GM18867 (cell line): ENCODE measurements around the gene TLE5.
"Not testable (repeated sequence)": the region's sequence is repeated elsewhere in the genome, so short reads cannot be mapped to it uniquely, and the experiment has no call there.

ENCODE experiments used
- ATAC-seq: cut with Tn5 transposase; IDR thresholded peaks from one replicate; pipeline ENCODE4 v1.9.1; 2021; ENCODE audit warnings: mild to moderate bottlenecking, moderate library complexity; ENCODE audit not compliant: unreplicated experiment

The TLE5 gene

GRCh38 chr19:3061182-3062161 lies 823 bp downstream of the TLE5 start:
- ATAC-seq, result no peak

GRCh38 chr19:3060857-3061181 lies 1.5 kb downstream of the TLE5 start:
- no peak for ATAC-seq

DNA sequence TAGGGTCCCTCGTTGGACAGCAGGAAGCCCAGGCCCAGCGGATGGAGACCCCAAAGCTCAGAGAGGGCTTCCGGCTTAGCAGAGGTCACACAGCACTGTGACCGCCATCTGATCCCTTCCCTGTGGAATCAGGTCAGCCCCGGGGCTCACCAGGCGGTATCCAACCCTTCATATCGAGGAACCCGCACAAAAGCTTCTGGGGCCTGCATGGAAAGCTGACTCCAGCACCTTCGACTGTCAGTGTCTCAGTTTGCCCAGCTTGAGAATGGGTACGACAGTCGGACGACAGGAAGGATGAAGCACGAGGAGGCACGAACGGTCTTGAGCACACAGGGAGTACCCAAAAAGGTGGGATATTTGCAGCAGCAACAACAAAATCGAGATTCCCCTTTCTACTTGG lies 2.6 kb downstream of the TLE5 start:
- no peak for ATAC-seq

GRCh38 chr19:3058821-3059314 lies 3.4 kb downstream of the TLE5 start:
- ATAC-seq, result no peak

- no peak for ATAC-seq
Measured at GRCh38 chr19:3058009-3058820, 4.1 kb downstream of the TLE5 start.

DNA sequence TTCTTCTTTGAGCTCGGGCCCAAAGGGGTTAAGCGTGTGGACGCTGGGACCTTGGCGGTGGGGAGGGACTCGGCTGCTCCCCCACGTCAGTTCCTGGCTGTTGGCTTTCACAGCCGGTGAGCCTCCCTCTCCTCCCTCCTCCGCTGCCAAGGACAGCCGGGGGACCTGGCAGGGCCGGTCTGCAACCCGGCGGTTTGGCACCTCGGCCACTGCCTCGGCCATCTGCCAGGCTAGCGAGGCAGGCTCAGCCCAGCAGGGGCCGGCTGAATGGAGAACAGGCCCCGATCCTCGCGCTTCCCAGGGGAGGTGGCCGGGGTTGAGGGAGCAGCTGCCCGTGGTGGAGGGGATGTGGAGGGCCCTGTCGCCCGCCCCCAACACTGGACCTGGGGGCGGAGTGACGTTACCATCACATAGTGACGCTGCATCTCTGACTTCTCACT lies 5.0 kb downstream of the TLE5 start:
- ATAC-seq, result no peak

GRCh38 chr19:3056417-3057088 lies 5.7 kb downstream of the TLE5 start:
- ATAC-seq, result no peak

- ATAC-seq, result no peak
Measured at GRCh38 chr19:3055741-3056416, 6.4 kb downstream of the TLE5 start.

DNA sequence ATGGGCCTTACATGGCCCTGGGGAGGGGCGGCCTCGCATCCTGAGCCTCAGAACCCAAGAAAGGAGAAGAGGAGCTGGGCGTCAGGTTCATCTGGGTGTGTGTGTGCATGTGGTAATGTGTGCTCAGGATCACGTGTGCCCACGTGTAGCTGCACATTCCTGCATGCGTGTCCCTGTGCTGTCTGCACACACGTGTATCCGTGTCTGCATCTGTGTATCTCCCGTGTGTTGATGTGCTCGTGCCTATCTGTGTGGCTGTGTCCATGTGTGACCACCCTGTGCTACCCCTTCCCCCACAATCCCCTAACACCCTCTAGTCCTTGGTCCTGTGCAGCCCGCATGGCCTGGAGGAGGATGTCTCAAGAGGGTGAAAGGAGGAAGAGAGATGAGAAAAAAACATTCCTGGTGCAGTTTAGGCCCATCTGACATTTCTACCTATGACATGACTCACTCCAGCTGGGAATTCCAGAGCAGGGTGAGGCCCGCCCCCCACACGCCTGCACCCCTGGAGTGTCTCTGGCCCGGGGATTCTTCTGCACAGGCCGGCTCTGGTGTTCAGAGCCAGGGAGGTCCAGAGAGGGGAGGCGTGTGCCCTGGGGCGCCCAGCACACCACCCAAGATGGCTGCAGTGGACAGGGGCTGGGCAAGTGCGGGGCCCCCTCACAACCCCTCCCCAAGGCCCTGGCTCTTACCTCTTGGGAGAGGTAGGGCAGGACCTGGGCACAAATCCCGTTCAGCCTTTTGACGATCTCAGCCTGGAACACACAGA lies 7.1 kb downstream of the TLE5 start:
- ATAC-seq, result no peak

GRCh38 chr19:3054265-3054971 lies 7.9 kb downstream of the TLE5 start:
- ATAC-seq, result no peak

GRCh38 chr19:3053780-3054179 lies 8.5 kb downstream of the TLE5 start:
- ATAC-seq, result no peak

DNA sequence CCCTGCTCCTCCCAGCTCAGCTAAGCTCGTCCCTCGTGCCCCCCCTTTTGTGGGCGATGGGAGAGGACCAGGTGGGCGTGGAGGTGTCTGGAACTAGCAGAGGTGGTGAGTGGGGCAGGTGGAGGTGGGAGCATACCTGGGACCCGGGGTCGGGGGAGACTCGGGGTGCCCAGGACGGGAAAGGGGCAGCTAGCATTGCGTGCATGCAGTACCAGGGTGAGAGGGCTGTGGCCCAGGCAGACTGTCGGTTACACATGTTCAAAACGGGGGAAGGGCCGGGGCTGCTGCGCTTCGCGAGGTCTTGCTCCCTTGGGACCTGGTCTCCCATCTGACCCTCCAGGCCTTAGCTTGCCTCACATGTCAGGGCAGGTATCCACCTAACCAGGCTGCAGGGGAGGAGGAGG lies 9.1 kb downstream of the TLE5 start:
- ATAC-seq, result no peak

DNA sequence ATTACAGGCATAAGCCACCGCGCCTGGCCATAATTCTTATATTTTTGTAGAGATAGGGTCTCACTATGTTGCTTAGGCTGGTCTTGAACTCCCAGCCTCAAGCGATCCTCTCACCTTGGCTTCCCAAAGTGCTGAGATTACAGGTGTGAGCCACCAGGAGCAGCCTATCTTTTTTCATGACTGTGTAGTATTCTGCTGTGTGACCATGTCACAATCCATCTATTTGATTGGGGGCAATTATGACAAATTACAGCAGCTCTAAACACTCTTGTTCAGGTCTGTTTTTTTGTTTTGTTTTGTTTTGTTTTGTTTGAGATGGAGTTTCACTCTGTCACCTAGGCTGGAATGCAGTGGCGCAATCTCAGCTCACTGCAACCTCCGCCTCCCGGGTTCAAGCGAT lies 12.3 kb downstream of the TLE5 start:
- not testable (repeated sequence) for ATAC-seq

DNA sequence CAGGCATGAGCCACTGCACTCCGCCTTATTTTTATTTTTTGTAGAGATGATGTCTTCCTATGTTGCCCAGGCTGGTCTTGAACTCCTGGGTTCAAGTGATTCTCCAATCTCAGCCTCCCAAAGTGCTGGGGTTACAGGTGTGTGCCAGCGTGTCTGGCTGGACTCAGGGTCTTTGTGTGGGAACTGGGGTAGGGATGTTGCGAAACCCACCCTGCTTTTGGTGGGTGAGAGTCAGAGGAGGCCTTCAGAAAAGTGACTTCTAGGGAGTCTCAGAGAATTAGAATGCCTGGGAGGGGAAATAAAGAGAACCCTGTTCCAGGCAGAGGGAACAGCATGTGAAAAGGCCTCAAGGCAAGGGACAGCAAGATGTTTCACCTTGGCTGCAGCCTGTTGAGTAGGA lies 13.2 kb downstream of the TLE5 start:
- no peak for ATAC-seq

DNA sequence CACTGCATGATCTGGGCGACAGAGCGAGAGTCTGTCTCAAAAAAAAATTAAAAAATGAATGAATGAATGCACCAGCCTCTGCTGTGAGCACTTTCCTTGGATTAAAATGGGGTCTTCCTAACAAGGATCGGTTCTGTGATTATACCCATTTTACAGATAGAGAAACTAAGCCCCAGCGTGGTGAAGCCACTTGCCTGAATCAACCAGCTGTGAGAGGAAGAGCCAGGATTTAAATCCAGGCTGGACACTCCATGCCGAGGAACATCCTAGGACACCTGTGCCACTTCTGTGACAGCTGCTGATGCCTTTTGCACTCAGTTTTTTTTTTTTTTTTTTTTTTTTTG lies 14.1 kb downstream of the TLE5 start:
- ATAC-seq, result no peak

- ATAC-seq, result no peak
Measured at GRCh38 chr19:3047496-3048189, 14.7 kb downstream of the TLE5 start.

GRCh38 chr19:3046698-3047495 lies 15.4 kb downstream of the TLE5 start:
- ATAC-seq, result no peak
